GM21447 (cell line): ENCODE results near the gene NFIX.

ENCODE experiments used
- ATAC-seq: cut with Tn5 transposase; IDR thresholded peaks from one replicate; pipeline ENCODE4 v1.9.1; 2021; ENCODE audit not compliant: unreplicated experiment

The NFIX gene

GRCh38 chr19:13120031-13120430 is 124.8 kb downstream of the NFIX start:
- ATAC-seq = no peak

DNA sequence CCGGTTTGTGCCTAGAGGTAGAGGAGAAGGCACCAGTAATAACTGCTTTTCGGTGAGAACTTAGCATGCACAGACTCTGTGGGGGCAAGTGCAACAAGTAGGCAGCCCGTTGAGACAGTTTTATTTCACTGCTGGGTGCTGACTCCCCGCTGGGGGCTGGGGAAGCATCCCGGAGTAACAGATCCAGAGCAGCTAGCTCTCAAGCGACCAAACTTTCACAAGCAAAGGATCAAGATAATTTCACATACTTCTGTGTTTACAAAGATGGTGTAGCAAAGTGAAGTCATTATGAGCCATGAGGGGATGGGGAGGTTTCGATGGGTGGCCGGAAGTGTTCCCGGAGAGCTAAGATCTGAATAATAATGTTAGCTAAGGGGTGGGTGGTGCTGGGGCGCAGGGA is 125.5 kb downstream of the NFIX start:
- ATAC-seq = no peak

DNA sequence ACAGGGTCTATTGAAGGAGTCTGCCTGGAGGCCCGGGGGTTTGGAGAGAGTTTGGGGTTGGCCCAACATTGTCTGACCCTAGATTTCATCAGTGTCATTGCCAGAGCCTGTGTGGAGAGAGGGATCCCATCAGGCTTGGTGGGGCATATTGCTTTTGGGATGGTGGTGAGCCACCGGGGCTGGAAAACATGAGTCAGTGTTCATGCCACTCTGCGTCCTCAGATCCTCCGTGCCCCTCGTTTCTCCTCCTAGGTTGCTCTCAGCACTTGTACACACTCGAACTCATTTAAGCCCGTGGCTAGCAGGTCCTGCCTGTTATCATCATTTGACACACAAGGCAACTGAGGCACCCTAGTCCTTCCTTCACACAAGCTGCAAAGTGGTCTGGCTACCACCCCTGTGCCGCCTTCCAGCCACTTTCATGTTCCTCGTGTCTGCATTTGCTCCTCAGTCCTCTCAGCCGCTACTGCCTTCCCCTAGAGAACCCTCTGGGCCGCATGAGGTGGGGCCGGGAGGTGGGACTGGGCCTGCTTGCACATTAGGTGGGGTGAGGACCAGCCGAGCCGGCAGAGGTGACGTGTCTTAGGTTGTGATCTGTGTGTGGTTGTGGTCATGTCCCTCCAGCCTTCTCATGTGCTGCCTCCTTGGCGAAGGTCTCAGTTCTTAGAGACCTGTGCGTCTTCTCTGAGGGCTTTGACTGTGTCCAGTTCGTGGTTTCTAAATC is 126.4 kb downstream of the NFIX start:
- ATAC-seq = no peak

DNA sequence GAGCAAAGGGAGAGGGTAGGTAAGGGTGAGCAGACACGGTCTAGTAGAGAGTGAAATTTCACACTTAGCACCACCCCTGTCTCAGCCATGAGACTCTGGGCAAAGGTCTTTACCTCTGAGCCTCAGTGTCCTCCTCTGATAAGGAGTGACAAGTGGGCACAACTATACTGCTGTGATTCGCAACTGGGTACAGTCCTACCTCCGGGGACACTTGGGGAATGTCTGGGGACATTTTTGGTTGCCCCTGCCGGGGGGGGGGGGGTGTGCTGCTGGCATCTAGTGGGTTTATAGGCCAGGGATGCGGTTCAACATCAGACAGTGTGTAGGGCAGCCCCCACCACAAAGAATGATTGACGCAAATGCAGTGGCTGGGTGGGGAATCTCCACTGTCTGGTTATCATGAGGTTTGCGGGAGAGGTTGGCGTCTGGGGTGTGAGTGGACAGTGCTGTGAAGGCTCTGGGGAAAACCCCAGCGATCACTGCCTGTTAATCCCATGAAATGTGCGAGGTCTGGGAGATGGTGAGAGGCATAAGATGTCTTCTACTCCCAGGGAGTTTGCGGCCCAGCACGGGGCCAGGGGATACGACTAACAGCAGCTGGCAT is 127.1 kb downstream of the NFIX start:
- no peak for ATAC-seq

GRCh38 chr19:13122980-13123957 is 128.0 kb downstream of the NFIX start:
- no peak for ATAC-seq

GRCh38 chr19:13127051-13127450 is 131.8 kb downstream of the NFIX start:
- ATAC-seq = no peak

GRCh38 chr19:13127811-13128575 is 132.7 kb downstream of the NFIX start:
- no peak for ATAC-seq

DNA sequence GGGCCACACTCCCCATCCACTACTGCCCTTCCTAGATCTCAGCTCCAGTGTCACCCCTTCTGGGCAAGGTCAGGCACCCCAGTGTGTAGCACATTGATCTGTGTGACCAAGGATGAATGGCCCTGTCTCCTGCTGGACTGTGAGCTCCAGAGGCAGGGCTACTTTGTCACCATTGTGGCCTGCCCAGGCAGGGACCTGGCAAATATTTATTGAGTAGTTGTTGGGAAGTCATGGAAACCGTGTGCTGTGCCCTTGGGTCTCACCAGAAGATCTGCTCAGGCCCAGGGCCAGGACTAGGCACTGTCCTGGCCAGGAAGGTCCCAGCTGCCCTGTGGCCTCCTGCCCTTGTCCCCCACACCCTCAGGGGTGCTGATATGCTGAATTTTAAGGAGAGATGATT is 133.3 kb downstream of the NFIX start:
- no peak for ATAC-seq

GRCh38 chr19:13129384-13129783 is 134.1 kb downstream of the NFIX start:
- no peak for ATAC-seq

DNA sequence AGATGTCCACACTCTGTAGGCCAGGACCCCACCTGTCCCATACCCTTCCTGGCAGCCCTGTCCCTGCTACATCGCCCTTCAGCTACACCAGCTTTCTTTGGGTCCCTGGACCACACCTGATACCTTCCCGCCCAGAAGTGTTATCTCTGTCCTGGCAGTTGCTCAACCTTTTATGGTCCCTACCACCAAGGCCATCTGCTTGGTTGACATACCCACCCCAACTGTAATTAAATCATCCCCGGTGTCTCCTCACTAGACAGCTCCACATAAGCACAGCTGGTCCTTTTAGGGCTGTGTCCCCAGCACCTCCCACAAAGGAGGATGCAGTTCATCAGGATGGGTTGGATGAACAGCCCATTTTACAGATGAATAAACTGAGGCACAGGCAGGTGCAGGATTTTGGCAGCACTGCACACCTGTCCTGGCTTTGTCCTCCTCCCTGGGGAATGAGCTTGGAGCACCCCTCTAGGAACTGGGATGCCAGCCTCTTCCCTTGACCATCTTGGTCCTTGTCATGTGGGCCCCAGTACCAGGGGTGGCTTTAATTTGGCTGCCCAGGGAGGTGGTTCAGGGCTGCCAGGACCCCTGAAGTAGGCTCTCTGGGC is 135.7 kb downstream of the NFIX start:
- ATAC-seq = no peak

DNA sequence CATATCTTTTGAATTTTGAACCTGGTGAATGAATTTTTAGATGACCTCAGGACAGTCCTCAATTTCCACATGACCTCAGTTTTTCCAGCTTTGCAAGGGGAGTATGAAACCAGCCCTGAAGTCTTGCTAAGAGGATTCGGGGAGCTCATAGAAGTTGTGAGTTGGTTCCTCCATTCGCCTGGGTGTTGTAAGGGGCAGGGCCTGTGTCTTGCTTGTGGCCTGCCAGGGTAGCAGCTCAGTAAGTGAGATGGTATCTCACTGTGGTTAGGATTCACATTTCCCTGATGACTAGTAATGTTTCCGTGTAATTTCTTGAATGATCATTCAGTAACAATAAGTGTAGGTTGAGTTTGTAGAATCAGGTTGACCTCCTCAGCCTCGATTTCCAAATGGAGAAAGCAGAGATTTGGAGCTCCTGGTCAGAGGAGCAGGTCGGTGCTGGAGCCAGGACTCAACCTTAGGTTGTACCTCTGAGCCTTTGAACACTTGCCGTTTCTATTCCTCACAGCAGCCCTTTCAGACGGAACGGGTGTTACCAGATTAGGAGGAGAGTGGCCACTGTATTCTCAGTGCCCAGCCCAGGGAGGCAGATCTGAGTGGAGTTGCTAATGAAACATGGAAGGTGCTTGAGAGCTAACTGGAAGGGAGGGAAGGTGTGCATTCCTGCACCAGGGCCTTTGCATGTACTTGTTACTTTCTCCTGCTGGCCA is 137.4 kb downstream of the NFIX start:
- no peak for ATAC-seq

GRCh38 chr19:13133241-13133870 is 138.1 kb downstream of the NFIX start:
- no peak for ATAC-seq

GRCh38 chr19:13134626-13135025 is 139.4 kb downstream of the NFIX start:
- no peak for ATAC-seq

GRCh38 chr19:13135068-13136062 is 140.1 kb downstream of the NFIX start:
- ATAC-seq = no peak

DNA sequence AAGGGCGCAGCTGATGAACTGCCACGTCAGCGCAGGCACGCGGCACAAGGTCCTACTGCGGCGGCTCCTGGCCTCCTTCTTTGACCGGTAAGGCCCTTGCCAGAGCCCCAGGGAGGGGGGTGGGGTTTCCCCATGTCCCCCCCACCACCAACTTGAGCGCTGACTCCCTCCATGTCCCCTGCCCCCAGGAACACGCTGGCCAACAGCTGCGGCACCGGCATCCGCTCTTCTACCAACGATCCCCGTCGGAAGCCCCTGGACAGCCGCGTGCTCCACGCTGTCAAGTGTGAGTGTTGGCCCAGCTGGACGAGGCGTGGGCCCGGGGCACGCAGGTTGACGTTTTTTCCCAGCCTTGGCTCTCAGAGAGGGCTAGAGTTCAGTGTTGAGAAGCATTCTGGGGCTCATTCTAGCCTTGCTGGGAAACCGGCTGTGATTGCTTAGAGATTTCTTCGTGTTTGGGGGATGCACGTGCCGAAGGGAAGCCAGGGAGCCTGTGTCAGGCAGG is 142.1 kb downstream of the NFIX start:
- ATAC-seq = no peak

GRCh38 chr19:13138171-13138915 is 143.1 kb downstream of the NFIX start:
- no peak for ATAC-seq

DNA sequence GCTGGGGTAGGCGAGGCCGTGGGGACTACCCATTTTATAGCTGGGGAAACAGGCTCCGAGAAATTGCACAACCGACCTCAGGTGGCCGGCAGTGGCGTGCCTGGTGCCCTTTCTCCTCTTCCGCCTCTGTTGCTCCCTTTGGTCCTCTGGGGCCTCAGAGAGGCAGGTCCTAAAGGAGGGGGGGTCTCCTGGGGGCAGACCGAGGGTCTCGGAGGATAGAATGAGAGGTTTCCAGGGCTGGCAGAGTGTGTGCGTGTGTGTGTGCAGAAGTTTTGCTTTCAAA is 143.6 kb downstream of the NFIX start:
- ATAC-seq = no peak
